ENCODE results near the gene NCKAP5.

The NCKAP5 gene

DNA sequence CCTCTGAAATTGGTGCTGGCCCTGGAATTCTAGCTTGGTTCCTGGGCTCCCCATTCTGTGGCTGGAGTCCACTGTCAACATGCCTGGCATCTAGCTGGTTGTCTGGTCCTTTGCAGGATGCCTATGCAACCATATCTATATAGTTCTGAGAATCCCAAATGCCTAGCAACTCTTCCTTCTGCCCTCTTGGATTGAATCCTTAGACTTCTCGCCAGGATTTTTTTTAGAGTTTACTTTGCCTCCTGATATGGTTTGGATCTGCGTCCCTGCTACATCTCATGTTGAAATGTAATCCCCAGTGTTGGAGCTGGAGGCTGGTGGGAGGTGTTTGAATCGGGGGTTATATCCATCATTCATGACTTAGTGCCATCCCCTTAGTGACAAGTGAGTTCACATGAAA is 833.3 kb downstream of the NCKAP5 start:
- peaks cover 0 to 3% of the 10 kb centered on the region in 2 donors for H3K9me3 ChIP-seq (replicated peaks in 1 of 2; ENCODE audit: control insufficient read depth in 2 of 2, insufficient read depth in 1 of 2, low read depth in 1 of 2, low read length in 2 of 2)
- WGBS, 2 donors (ENCODE audit: extremely low coverage in 2 of 2, insufficient read length in 2 of 2, insufficient replicate concordance in 1 of 2): no CpG with 5 or more reads among the region's 3 CpGs
- no peaks in the 10 kb centered on the region for H3K79me1 ChIP-seq (ENCODE audit: low read depth, low read length)

DNA sequence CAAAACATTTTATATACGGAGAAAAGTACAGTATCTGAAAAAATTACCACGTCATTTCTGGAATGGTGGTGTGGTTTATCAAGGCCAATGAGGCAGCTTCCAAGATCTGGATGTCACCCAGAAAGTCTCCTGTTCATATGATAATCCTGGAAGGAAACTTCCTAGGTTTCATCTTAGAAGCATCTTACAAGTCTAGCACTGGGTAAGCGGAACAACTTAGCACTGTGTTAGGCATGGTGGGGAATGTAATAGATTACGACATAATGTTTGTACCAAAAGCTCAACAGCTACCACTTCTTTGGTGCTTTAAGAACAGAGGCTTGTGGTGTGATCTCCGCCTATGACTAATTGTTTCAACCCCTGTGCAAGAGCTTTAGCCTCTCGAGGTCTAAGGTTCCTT is 835.2 kb downstream of the NCKAP5 start:
- peaks cover 0 to 3% of the 10 kb centered on the region in 2 donors for H3K4me1 ChIP-seq (ENCODE audit: control insufficient read depth in 2 of 2, insufficient read depth in 1 of 2, low read depth in 1 of 2, low read length in 2 of 2)
- WGBS, 2 donors (ENCODE audit: extremely low coverage in 2 of 2, insufficient read length in 2 of 2, insufficient replicate concordance in 1 of 2): no CpG with 5 or more reads among the region's 6 CpGs
- H3K9me3 ChIP-seq (replicated peaks in 1 of 2; ENCODE audit: control insufficient read depth in 2 of 2, insufficient read depth in 1 of 2, low read depth in 1 of 2, low read length in 2 of 2): peaks cover 0 to under 1% of the 10 kb centered on the region in 2 donors
- H2BK12ac ChIP-seq (ENCODE audit: low read length): no peak overlapping the region
- H3K23ac ChIP-seq (ENCODE audit: low read depth, low read length, poor library complexity): no peak overlapping the region
- no peak overlapping the region for H3K9ac ChIP-seq (ENCODE audit: low read depth, low read length, poor library complexity)
- no peaks in the 10 kb centered on the region for H3K79me1 ChIP-seq (ENCODE audit: low read depth, low read length)
- no peak overlapping the region for H4K8ac ChIP-seq (ENCODE audit: low read depth, low read length)
- H3K14ac ChIP-seq (ENCODE audit: low read length): no peak overlapping the region
- no peak overlapping the region for H2BK5ac ChIP-seq (ENCODE audit: low read length)
- no peak overlapping the region for H3K4me3 ChIP-seq (ENCODE audit: low read length in 2 of 2)
- no peak overlapping the region for H2BK15ac ChIP-seq (ENCODE audit: low read length)
- no peak overlapping the region for H2AFZ ChIP-seq (ENCODE audit: low read length)
- no peaks in the 10 kb centered on the region for H3K27me3 ChIP-seq (ENCODE audit: control insufficient read depth in 3 of 3, insufficient read depth in 3 of 3, low read depth in 1 of 3, low read length in 3 of 3)
- no peak overlapping the region for H2BK120ac ChIP-seq (ENCODE audit: low read depth, low read length)
- H3K4me2 ChIP-seq (ENCODE audit: insufficient read depth, low read length, poor library complexity, severe bottlenecking): no peak overlapping the region
- H2AK5ac ChIP-seq (ENCODE audit: low read depth, low read length): no peak overlapping the region
- peaks cover 0 to 53% of the 10 kb centered on the region in 2 donors for H3K36me3 ChIP-seq (replicated peaks in 1 of 2; ENCODE audit: control insufficient read depth in 2 of 2, insufficient read depth in 2 of 2, low read length in 2 of 2)
- no peak for DNase-seq (ENCODE audit: low spot score)
- no peak overlapping the region for H3K27ac ChIP-seq (replicated peaks; ENCODE audit: low read length)
- no peak overlapping the region for H3K18ac ChIP-seq (ENCODE audit: low read length)
- no peak overlapping the region for H4K91ac ChIP-seq (ENCODE audit: low read depth, low read length, poor library complexity)
- H3K4ac ChIP-seq (ENCODE audit: low read length): no peak overlapping the region

More for the DNA sequence above, 833.3 kb downstream of the NCKAP5 start:
- H3K23ac ChIP-seq (ENCODE audit: low read depth, low read length, poor library complexity): no peak overlapping the region
- peaks cover 0 to 46% of the 10 kb centered on the region in 2 donors for H3K36me3 ChIP-seq (replicated peaks in 1 of 2; ENCODE audit: control insufficient read depth in 2 of 2, insufficient read depth in 2 of 2, low read length in 2 of 2)
- H3K27me3 ChIP-seq (ENCODE audit: control insufficient read depth in 3 of 3, insufficient read depth in 3 of 3, low read depth in 1 of 3, low read length in 3 of 3): no peaks in the 10 kb centered on the region
- no peak overlapping the region for H3K18ac ChIP-seq (ENCODE audit: low read length)
- H3K4me3 ChIP-seq (ENCODE audit: low read length in 2 of 2): no peak overlapping the region
- no peak overlapping the region for H3K9ac ChIP-seq (ENCODE audit: low read depth, low read length, poor library complexity)
- H2BK15ac ChIP-seq (ENCODE audit: low read length): no peak overlapping the region
- H3K14ac ChIP-seq (ENCODE audit: low read length): no peak overlapping the region
- H4K91ac ChIP-seq (ENCODE audit: low read depth, low read length, poor library complexity): no peak overlapping the region
- H3K4me1 ChIP-seq (ENCODE audit: control insufficient read depth in 2 of 2, insufficient read depth in 1 of 2, low read depth in 1 of 2, low read length in 2 of 2): no peaks in the 10 kb centered on the region
- H2AK5ac ChIP-seq (ENCODE audit: low read depth, low read length): no peak overlapping the region
- H3K4me2 ChIP-seq (ENCODE audit: insufficient read depth, low read length, poor library complexity, severe bottlenecking): no peak overlapping the region
- H2BK5ac ChIP-seq (ENCODE audit: low read length): no peak overlapping the region
- DNase-seq (ENCODE audit: low spot score): no peak
- no peak overlapping the region for H2AFZ ChIP-seq (ENCODE audit: low read length)
- H3K4ac ChIP-seq (ENCODE audit: low read length): no peak overlapping the region
- no peak overlapping the region for H4K8ac ChIP-seq (ENCODE audit: low read depth, low read length)
- no peak overlapping the region for H3K27ac ChIP-seq (replicated peaks; ENCODE audit: low read length)
- no peak overlapping the region for H2BK12ac ChIP-seq (ENCODE audit: low read length)
- no peak overlapping the region for H2BK120ac ChIP-seq (ENCODE audit: low read depth, low read length)

DNA sequence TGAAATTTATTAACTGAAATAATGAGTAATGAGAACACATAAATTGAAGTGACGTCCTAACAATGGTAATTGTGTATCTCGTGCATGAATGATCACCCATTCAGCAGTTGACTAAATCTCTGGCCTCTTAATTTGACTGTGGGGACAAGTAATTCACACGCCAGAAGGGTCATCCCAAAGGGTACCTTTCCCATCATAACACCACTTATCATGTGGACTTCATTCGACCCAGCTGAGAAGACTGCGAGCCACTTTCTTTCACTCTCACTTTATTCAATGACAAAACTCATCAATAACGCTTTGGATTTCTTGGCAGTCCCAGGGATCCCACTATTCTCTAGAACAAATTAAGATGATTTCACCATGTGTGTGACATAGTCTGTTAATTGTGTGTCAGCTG is 835.6 kb downstream of the NCKAP5 start:
- no peak for DNase-seq (ENCODE audit: low spot score)
- Histone ChIP-seq H3K14ac (ENCODE audit: low read length) (no peak overlapping the region), H3K4ac (ENCODE audit: low read length) (no peak overlapping the region), H2BK120ac (ENCODE audit: low read depth, low read length) (no peak overlapping the region), H2AFZ (ENCODE audit: low read length) (no peak overlapping the region), H2BK15ac (ENCODE audit: low read length) (no peak overlapping the region), H3K9ac (ENCODE audit: low read depth, low read length, poor library complexity) (no peak overlapping the region), H2BK12ac (ENCODE audit: low read length) (no peak overlapping the region), H4K8ac (ENCODE audit: low read depth, low read length) (no peak overlapping the region), H3K27me3 (ENCODE audit: control insufficient read depth in 3 of 3, insufficient read depth in 3 of 3, low read depth in 1 of 3, low read length in 3 of 3) (no peaks in the 10 kb centered on the region), H3K4me2 (ENCODE audit: insufficient read depth, low read length, poor library complexity, severe bottlenecking) (no peak overlapping the region), H3K27ac (replicated peaks; ENCODE audit: low read length) (no peak overlapping the region), H2AK5ac (ENCODE audit: low read depth, low read length) (no peak overlapping the region), H3K4me1 (ENCODE audit: control insufficient read depth in 2 of 2, insufficient read depth in 1 of 2, low read depth in 1 of 2, low read length in 2 of 2) (peaks cover 0 to 3% of the 10 kb centered on the region in 2 donors), H3K18ac (ENCODE audit: low read length) (no peak overlapping the region), H3K23ac (ENCODE audit: low read depth, low read length, poor library complexity) (no peak overlapping the region), H2BK5ac (ENCODE audit: low read length) (no peak overlapping the region), H3K36me3 (replicated peaks in 1 of 2; ENCODE audit: control insufficient read depth in 2 of 2, insufficient read depth in 2 of 2, low read length in 2 of 2) (peaks cover 0 to 56% of the 10 kb centered on the region in 2 donors), H3K9me3 (replicated peaks in 1 of 2; ENCODE audit: control insufficient read depth in 2 of 2, insufficient read depth in 1 of 2, low read depth in 1 of 2, low read length in 2 of 2) (no peaks in the 10 kb centered on the region), H3K4me3 (ENCODE audit: low read length in 2 of 2) (no peak overlapping the region), H3K79me1 (ENCODE audit: low read depth, low read length) (no peaks in the 10 kb centered on the region), H4K91ac (ENCODE audit: low read depth, low read length, poor library complexity) (no peak overlapping the region)
- no CpG with 5 or more reads among the region's 6 CpGs for WGBS, 2 donors (ENCODE audit: extremely low coverage in 2 of 2, insufficient read length in 2 of 2, insufficient replicate concordance in 1 of 2)

DNA sequence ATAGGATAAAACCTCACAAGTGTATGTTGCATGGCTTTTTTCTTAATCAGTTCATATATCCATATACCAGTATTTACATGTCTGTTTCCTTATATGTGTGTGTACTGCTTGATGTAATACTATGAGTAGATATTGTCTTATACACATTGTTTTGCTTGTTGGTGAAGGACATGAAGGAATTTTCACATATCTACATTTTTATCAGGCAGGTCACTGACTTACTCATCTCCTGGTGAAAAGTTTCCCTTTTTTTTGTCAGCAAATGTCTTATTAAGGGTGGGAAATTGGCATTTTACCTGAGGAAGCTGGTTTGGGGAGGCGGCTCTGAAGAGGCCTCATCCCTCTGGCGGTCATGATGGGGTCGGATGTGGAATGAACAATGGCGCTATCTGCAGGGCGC is 836.8 kb downstream of the NCKAP5 start:
- Histone ChIP-seq H2AK5ac (ENCODE audit: low read depth, low read length) (no peak overlapping the region), H3K79me1 (ENCODE audit: low read depth, low read length) (no peaks in the 10 kb centered on the region), H3K27me3 (ENCODE audit: control insufficient read depth in 3 of 3, insufficient read depth in 3 of 3, low read depth in 1 of 3, low read length in 3 of 3) (no peaks in the 10 kb centered on the region), H3K4me2 (ENCODE audit: insufficient read depth, low read length, poor library complexity, severe bottlenecking) (no peak overlapping the region), H3K9me3 (replicated peaks in 1 of 2; ENCODE audit: control insufficient read depth in 2 of 2, insufficient read depth in 1 of 2, low read depth in 1 of 2, low read length in 2 of 2) (no peaks in the 10 kb centered on the region), H3K27ac (replicated peaks; ENCODE audit: low read length) (no peak overlapping the region), H3K9ac (ENCODE audit: low read depth, low read length, poor library complexity) (no peak overlapping the region), H3K4ac (ENCODE audit: low read length) (no peak overlapping the region), H3K18ac (ENCODE audit: low read length) (no peak overlapping the region), H2AFZ (ENCODE audit: low read length) (no peak overlapping the region), H3K23ac (ENCODE audit: low read depth, low read length, poor library complexity) (no peak overlapping the region), H3K4me1 (ENCODE audit: control insufficient read depth in 2 of 2, insufficient read depth in 1 of 2, low read depth in 1 of 2, low read length in 2 of 2) (peaks cover 0 to 3% of the 10 kb centered on the region in 2 donors), H3K36me3 (replicated peaks in 1 of 2; ENCODE audit: control insufficient read depth in 2 of 2, insufficient read depth in 2 of 2, low read length in 2 of 2) (peaks cover 0 to 69% of the 10 kb centered on the region in 2 donors), H4K8ac (ENCODE audit: low read depth, low read length) (no peak overlapping the region), H4K91ac (ENCODE audit: low read depth, low read length, poor library complexity) (no peak overlapping the region), H2BK120ac (ENCODE audit: low read depth, low read length) (no peak overlapping the region), H2BK15ac (ENCODE audit: low read length) (no peak overlapping the region), H2BK5ac (ENCODE audit: low read length) (no peak overlapping the region), H2BK12ac (ENCODE audit: low read length) (no peak overlapping the region), H3K4me3 (ENCODE audit: low read length in 2 of 2) (no peak overlapping the region), H3K14ac (ENCODE audit: low read length) (no peak overlapping the region)
- no CpG with 5 or more reads among the region's 5 CpGs for WGBS, 2 donors (ENCODE audit: extremely low coverage in 2 of 2, insufficient read length in 2 of 2, insufficient replicate concordance in 1 of 2)
- DNase-seq (ENCODE audit: low spot score): no peak
